GM19035 (cell line): Measurements from ENCODE around the gene ARMC3.
"Not testable (repeated sequence)": the region's sequence is repeated elsewhere in the genome, so short reads cannot be mapped to it uniquely, and the experiment has no call there.

Experiments used
- ATAC-seq: cut with Tn5 transposase; IDR thresholded peaks from one replicate; pipeline ENCODE4 v1.9.1; 2021; ENCODE audit not compliant: unreplicated experiment

ARMC3 gene

DNA sequence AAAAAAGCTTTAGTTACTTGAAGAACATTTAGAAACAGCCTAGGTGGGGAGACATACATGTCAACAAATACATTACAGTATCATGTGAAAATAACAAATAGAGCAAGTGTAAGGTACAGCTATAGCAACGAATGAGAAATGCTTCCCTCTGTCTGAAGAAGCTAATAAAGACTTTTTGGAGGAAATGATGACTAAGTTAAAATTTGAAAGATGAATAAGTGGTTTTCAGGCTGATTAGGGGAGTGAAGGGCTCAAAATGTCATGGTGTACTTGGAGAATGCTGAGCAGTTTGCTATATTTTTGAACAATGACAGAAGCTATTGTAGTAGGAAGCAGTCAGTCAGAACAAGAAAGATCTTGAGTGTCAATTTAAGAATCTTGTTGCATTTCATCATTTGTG lies 2.8 kb upstream of the ARMC3 start:
- no peak for ATAC-seq

DNA sequence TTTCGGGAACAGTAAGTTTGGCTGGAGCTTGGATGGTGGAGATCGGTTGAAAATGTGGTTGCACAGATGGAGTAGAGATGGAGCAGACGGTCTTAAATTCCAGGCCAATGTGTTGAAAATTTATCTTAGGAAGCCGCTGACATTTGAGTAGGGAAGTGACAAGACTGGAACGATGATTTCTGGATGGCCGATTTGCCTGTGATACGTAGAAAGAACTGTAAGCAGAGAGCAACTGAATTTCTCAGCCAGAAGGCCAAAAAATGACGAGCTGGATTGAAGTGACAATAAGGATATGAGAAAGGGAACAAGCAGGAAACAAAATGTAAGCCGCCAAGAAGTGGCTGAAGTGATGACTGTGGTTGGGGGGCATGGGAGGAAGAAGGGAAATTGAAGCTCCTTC lies 687 bp upstream of the ARMC3 start:
- ATAC-seq = no peak

DNA sequence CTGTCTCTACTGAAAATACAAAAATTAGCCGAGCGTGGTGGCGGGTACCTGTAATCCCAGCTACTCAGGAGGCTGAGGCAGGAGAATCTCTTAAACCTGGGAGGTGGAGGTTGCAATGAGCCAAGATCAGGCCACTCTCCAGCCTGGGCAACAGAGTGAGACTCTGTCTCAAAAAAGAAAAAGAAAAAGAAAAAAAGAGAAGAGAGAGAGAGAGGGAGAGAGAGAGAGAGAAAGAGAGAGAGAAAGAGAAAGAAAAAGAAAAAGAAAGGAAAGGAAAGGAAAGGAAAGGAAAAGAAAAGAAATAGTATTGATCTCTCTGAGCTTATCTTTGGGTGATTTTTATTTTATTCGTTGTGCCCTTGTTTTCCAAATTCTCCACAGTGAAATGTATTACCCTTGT lies 1.2 kb downstream of the ARMC3 start:
- not testable (repeated sequence) for ATAC-seq

DNA sequence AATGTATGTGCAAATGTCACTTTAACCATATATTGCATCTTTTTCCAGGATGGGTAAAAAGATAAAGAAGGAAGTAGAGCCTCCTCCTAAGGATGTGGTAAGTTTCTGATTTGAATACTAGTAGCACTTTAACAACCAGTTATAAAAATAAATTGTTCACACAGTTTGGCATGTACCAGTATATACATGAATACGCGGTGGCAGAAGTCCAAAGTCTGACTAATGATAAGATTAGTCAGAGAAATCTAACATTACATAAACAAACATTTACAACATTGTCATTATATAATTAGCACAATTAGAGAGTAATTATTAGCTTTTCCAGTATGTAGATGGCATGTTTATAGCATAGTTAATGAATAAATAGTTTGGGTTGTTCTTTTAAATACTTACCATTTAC lies 4.1 kb downstream of the ARMC3 start:
- ATAC-seq = peak; percentile 48

DNA sequence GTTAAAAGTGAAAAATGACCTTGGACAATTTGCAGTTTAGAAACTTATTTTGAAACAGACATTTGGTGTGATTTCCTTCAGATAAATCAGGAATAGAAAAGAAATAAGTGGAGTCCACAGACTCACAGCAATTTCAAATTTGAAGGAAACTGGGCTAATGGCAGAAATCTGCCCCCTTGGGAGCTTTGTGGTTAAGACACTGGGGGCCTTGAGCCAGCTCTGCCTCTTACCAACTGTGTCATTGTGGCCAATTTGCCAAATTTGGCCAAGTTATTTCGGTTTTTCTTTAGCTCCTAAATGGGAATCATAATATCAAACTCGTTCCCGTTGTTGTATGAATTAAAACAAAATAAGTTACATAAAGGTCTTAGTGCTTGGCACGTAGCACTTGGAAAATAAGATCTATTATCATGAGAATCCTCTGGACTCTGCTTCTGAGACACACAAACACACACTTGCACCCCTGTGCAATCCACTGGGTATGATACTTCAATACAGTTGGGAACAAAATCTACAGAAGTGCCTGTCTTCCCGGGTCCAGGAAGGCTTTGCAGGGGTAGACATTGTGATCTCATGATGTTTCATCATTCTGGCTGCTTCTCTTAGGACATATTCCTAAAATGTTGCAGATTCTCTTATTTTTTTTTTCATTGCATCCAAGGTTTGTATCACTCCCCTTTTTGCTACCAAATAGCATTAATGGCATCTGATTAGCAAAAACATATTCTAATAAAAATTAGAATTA lies 4.9 kb downstream of the ARMC3 start:
- no peak for ATAC-seq

DNA sequence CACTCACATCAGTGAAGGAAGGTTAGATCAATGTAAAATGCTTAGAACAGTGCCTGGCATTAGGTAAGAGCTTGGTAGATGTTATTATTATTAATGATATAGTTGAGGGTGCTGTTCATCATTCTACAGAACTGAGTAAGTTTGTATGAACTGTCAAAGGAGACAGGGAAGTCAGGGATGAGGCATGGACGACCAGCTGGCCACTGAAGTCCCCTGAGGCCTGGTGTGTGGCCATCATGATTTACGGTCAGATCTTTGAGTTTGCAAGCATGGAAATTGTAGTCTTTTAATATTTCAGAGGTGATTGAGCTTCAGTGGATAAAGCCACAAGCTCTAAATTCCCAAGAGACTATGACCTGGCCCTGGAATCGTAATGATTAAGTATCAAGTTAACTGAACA lies 6.9 kb downstream of the ARMC3 start:
- no peak for ATAC-seq

DNA sequence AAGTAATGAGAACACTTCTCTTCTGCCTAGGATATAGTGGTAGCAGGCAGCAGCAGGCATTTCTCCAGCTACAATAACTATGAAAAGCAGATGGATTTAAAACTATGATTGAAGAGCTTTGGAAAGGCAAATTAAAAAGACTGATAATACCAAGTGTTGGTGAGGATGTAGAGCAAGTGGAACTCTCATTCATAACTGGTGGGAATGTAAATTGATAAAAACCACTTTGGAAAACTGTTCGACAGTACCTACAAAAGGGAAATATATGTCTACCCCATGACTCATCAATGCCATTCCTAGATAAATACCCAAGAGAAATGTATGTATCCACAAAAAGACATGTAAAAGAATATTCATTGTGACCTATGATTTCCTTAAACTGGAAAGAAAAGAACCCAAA lies 14.6 kb downstream of the ARMC3 start:
- ATAC-seq = no peak

DNA sequence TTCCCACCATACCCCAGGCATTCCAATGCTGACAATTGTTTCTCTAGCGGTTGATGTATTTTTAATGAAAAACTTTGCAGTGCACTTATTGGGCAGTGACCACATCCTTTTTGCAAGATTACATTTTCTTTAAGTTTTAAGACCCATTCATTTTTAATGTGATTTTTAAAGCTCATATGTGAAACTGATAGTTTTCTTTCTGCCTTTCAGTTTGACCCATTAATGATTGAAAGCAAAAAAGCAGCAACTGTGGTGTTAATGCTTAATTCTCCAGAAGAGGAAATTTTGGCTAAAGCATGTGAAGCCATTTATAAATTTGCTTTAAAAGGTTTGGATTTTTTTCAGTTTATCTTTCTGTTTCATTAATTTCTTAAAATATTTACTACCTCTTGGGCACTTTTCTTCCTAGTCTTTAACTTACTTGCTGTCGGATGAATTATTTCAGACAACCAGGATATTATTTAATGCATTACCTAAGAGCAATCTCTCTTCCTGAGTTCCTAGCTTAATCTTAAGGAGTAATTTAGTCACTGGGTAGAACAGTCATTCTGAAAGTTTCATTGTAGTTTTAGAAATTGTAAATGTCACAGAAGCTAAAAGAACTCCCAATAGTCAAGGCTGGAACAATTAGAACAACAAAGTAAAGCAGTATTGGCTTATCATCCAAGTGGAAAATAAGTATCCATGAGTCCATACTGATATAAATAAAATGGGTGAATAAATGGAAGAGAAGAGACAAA lies 18.3 kb downstream of the ARMC3 start:
- peak; percentile 60 for ATAC-seq

DNA sequence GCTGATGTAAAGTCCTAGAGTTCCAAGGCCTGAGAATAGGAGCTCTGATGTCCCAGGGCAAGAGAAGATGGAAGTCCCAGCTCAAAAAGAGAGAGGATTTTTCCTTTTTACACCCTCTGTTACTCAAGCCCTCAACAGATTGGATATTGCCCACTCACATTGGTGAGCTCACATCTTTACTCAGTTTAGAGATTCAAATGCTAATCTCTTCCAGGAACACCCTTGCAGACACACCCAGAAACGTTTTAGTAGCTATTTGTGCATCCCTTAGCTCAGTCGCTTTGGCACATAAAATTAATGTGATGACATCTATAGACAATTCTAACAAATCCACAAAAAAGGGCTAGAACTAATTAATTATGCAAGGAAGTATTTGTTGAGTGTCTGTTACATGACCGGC lies 27.1 kb downstream of the ARMC3 start:
- ATAC-seq = no peak

DNA sequence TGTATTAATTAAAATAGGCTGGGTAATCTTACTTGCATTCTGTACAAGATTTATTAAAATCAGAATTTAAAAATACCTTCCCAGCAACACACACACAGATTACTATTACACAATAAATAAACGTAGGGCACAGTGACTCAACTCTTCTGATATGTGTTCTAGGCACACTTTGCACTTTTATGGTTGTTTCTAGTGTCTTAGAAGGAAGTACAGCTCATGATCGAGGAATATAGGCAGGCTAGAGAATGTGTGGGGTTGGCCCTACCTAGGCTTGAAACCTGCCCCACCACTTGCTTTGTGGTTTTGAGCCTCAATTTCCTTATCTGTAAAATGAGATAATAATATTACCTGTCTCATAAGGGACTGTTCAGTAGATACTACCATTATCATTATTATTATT lies 30.5 kb downstream of the ARMC3 start:
- no peak for ATAC-seq

DNA sequence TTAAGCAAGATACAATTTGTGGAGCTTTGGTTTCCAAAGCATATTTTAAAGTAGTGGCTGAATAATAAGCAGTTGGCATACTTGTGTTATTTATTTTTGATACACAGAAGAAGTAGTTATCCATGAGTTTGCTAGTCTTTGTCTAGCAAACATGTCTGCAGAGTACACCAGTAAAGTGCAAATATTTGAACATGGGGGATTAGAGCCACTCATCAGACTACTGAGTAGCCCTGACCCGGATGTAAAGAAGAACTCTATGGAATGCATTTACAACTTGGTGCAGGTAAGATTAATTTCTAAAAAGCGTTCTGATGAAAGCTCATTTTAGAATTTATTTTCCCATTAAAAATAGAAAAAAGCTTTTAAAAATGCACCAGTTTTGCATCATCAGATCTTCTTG lies 31.4 kb downstream of the ARMC3 start:
- no peak for ATAC-seq

DNA sequence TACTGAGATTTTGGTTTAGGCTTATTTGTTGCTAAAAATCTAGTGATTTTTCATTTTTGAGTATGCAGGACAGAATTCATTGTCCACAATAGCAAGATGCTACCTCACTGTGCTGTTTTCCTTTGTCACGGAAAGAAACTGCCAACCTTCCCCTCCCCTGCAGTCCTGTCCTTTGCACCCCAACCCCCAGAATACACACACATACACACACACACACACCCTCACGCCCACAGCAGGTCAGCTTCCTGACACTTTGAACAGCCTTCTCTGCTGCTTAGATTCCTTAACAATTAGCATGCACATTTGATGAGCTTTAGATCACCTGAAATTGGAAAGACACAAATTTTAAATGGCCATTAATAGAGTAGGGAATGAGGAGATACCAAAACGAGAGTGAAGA lies 32.1 kb downstream of the ARMC3 start:
- no peak for ATAC-seq

DNA sequence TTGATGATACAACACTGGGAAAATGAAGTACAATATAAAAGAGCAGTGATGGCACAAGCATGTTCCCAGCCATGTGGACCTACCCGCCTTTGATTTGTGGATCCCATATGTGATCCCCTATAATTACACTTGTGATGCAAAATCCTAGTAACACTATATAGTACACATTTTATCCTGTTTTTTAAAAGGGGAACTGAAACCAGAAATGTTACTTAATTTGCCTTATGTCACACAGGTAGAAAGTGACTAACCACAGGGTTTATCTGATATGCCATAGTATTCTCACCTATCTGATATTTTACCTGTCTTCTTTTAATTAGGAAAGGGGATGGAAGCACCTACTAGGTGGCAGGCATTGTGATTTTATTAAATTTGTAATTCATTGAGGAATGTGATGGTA lies 35.0 kb downstream of the ARMC3 start:
- no peak for ATAC-seq

DNA sequence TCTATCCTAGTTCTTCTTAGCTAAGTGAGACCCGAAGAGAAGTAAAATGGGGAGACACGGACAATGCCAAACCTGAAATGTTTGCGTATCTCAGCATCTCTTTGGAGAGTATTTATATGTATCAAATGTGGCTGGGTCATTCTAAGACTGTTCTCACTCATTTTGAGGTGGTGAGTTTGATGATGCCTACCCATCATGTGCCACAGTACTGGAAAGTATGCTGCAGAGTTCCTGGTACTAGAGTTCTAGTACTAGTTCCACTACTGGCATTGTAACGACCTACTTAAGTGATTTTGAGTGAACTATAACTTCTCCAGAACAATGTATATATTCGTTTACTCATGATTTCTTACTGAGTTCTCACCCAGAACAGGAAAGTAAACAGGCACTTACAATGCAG lies 41.9 kb downstream of the ARMC3 start:
- ATAC-seq = no peak

DNA sequence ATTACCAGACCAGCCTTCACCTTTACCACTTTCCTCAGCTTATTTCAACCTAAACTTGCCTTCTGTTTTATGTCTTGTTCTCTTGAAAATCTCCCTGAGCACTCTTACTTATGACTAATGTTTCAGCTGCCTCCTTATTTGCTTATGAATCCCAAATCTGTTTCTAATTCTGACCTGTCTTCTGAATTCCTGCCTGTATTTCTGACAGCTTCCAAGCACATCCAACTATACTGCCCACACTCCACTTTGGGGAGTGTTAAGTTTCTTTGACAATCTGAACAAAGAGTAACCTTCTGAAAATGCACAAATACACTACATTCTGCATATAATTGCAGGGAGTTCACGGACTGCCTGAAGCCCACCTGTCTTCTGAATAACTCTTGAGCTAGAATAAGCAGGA lies 48.7 kb downstream of the ARMC3 start:
- no peak for ATAC-seq

DNA sequence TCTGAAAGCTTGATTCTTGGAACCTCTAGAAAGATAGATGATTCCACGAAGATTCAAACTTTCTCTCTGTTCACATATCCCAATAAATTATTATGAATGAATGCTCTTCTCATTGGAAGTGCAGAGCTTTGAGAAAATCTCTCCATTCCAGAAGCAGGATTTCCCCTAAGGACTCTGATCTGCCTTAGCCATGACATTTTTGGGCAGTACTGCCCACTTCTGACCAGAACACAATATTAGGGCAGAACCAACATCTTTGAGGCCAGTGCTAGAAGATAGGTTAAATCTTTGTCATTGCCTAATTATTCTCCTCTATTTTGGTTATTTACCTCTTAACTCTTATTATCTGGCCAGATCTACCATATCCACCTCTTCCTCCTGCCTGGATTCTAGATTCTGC lies 49.9 kb downstream of the ARMC3 start:
- no peak for ATAC-seq

DNA sequence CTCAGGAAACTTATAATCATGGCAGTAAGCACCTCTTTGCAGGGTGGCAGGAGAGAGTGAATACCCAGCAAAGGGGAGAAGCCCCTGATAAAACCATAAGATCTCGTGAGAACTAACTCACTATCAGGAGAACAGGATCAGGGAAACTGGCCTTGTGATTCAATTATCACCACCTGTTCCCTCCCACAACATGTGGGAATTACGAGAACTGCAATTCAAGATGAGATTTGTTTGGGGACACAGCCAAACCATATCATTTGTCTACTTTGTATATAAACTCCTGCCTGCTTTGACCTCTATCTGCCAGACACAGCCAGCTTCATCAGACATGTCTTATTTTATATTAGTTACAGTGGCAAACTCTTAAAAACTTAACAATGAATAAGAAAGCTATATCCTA lies 50.4 kb downstream of the ARMC3 start:
- ATAC-seq = no peak

DNA sequence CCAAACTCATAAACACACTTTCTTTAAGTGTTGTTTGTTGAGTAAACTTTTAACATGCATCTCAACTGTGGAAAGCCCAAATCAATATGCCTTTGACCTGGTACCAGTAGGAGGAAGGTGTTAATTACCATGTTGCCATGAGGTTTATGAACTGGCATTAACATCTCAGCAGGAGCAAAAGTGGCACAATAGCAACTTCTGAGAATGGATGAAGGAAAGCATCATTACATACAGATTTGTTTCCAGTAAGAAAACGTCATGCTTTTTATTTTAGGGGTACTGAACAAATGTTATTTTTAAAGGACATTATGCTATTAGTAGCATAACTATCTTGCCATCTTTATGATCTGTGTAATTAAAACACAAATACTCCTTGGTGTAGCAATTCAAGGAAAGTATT lies 51.1 kb downstream of the ARMC3 start:
- no peak for ATAC-seq

DNA sequence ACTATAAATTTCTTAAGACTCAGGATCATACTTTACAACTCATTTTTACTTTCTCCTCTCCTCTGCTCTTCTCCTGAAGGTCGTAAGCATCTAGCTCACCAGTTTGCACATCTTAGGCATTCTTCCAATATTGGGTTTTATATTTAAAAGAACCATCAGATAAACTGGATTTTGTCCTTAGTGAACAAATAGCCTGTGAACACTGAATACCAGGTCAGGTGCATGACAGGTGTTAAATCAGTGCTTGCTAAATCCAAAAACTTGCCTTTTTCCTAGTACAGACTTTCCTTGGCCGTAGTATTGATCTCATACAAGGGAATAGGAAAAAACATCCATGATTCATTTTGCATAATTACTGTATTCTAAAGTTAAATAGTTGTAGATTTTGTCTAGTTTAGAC lies 53.0 kb downstream of the ARMC3 start:
- no peak for ATAC-seq

DNA sequence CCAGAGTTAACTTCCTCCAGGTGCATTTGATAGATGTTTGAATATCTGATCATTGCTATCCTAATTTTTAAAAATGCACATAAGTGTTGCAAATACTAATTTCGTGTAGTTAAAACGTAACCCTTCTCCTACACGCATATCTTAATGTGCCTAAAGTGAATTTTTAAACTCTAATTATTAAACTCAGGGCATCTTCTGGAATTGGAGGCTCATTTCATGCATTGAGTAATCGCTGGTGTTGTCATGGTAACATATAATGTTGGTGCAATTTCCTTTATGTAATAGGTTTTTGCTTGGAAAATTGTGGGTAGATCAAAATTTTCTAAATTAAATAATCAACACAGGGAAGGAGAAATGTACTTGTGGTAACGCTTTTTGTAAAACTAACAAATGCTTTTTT lies 56.2 kb downstream of the ARMC3 start:
- no peak for ATAC-seq

DNA sequence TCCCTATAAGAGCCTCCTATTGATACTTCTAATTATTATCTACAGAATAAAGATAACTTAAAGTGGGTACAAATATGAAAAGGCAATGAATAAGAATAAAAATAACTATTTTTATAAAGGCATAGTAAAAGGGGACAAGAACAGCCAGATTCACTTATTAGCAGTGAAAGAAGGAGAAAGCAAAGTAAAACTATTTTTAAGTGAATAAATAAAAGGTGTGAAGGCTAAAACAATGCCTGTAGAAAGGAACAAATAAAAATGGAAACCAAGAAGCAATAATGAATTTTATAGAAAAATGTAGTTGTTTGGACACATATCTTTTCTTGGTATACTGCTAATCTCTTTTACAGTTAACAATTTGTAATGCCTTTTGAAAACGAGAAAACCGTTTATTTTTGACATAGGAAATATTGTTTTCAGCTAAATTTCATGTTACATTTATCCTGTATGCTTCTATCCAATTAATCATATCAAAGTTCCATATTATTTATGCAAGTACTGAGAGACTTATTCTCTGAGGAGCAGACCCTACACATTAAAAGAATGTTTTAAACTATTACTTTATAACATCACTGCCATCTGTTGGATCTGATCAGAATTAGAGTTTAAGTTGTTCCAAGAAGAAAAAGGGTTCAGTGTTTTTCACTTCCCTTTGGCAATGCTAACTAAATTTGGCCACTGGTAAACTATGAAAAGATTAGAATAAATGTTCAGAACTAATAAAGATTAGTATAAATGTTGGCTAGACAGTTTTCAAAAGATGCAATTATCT lies 59.1 kb downstream of the ARMC3 start:
- no peak for ATAC-seq
